ENCODE results near the gene KIRREL1. TPM values are rescaled to one million over a fixed set of nuclear protein-coding genes. Genes with fewer than 3 reads are reported as not detected.
A peak's percentile ranks its signal among the peaks of the same experiment; 100 is the strongest.

KIRREL1 gene
- total and polyA plus RNA-seq, 2 experiments from 2014 or later: 8.2 to 33.2 TPM

- no peaks in the 10 kb centered on the region for H3K9me3 ChIP-seq (ENCODE audit: low read depth)
- DNase-seq (ENCODE audit: low read depth in 1 of 2, low spot score in 1 of 2): no peak
- no peaks in the 10 kb centered on the region for H3K36me3 ChIP-seq
- peaks cover 4% of the 10 kb centered on the region for H3K27me3 ChIP-seq
- no peaks in the 10 kb centered on the region for H3K4me1 ChIP-seq (ENCODE audit: low read depth)
- no peak for TF ChIP-seq CTCF (IDR thresholded peaks at IDR 0.05; ENCODE audit: low read depth, low read length)
- no peak overlapping the region for H3K27ac ChIP-seq
- no peak overlapping the region for H3K4me3 ChIP-seq
These were observed 32.7 kb upstream of the KIRREL1 start for GRCh38 chr1:157960773-157961172.

GRCh38 chr1:157961805-157962762 lies 31.4 kb upstream of the KIRREL1 start:
- H3K36me3 ChIP-seq: no peaks in the 10 kb centered on the region
- H3K9me3 ChIP-seq (ENCODE audit: low read depth): no peaks in the 10 kb centered on the region
- no peaks in the 10 kb centered on the region for H3K27me3 ChIP-seq
- H3K4me1 ChIP-seq (ENCODE audit: low read depth): no peaks in the 10 kb centered on the region
- no peak overlapping the region for H3K27ac ChIP-seq
- no peak overlapping the region for H3K4me3 ChIP-seq
- no peak for TF ChIP-seq CTCF (IDR thresholded peaks at IDR 0.05; ENCODE audit: low read depth, low read length)
- DNase-seq (ENCODE audit: low read depth in 1 of 2, low spot score in 1 of 2): peak in 1 of 2 donors; percentile 70

- DNase-seq (ENCODE audit: low read depth in 1 of 2, low spot score in 1 of 2): peak; percentile 76 to 80
- H3K27me3 ChIP-seq: no peaks in the 10 kb centered on the region
- H3K36me3 ChIP-seq: no peaks in the 10 kb centered on the region
- H3K4me1 ChIP-seq (ENCODE audit: low read depth): no peaks in the 10 kb centered on the region
- H3K4me3 ChIP-seq: no peak overlapping the region
- no peaks in the 10 kb centered on the region for H3K9me3 ChIP-seq (ENCODE audit: low read depth)
- peak; percentile 83 for TF ChIP-seq CTCF (IDR thresholded peaks at IDR 0.05; ENCODE audit: low read depth, low read length)
- H3K27ac ChIP-seq: no peak overlapping the region
These were observed 29.7 kb upstream of the KIRREL1 start for GRCh38 chr1:157963713-157964112.

GRCh38 chr1:157965584-157965983 lies 27.9 kb upstream of the KIRREL1 start:
- Histone ChIP-seq H3K36me3 (no peaks in the 10 kb centered on the region), H3K4me1 (ENCODE audit: low read depth) (no peaks in the 10 kb centered on the region), H3K27me3 (no peaks in the 10 kb centered on the region), H3K9me3 (ENCODE audit: low read depth) (no peaks in the 10 kb centered on the region), H3K27ac (no peak overlapping the region), H3K4me3 (no peak overlapping the region)
- TF ChIP-seq CTCF (IDR thresholded peaks at IDR 0.05; ENCODE audit: low read depth, low read length): no peak
- no peak for DNase-seq (ENCODE audit: low read depth in 1 of 2, low spot score in 1 of 2)

GRCh38 chr1:157966031-157966537 lies 27.4 kb upstream of the KIRREL1 start:
- H3K27me3 ChIP-seq: no peaks in the 10 kb centered on the region
- no peaks in the 10 kb centered on the region for H3K9me3 ChIP-seq (ENCODE audit: low read depth)
- no peak overlapping the region for H3K27ac ChIP-seq
- DNase-seq (ENCODE audit: low read depth in 1 of 2, low spot score in 1 of 2): peak in 1 of 2 donors; percentile 64
- no peak for TF ChIP-seq CTCF (IDR thresholded peaks at IDR 0.05; ENCODE audit: low read depth, low read length)
- no peaks in the 10 kb centered on the region for H3K36me3 ChIP-seq
- no peaks in the 10 kb centered on the region for H3K4me1 ChIP-seq (ENCODE audit: low read depth)
- H3K4me3 ChIP-seq: no peak overlapping the region

All from cardiac muscle cell (in vitro differentiated cells and primary cell).